HG03342 (cell line): ENCODE results near the gene ZNF823.
"Not testable (repeated sequence)": the region's sequence is repeated elsewhere in the genome, so short reads cannot be mapped to it uniquely, and the experiment has no call there.

Experiments
- ATAC-seq: cut with Tn5 transposase; IDR thresholded peaks from one replicate; pipeline ENCODE4 v1.9.1; 2021; ENCODE audit warnings: mild to moderate bottlenecking, moderate library complexity; ENCODE audit not compliant: unreplicated experiment

ZNF823 gene

DNA sequence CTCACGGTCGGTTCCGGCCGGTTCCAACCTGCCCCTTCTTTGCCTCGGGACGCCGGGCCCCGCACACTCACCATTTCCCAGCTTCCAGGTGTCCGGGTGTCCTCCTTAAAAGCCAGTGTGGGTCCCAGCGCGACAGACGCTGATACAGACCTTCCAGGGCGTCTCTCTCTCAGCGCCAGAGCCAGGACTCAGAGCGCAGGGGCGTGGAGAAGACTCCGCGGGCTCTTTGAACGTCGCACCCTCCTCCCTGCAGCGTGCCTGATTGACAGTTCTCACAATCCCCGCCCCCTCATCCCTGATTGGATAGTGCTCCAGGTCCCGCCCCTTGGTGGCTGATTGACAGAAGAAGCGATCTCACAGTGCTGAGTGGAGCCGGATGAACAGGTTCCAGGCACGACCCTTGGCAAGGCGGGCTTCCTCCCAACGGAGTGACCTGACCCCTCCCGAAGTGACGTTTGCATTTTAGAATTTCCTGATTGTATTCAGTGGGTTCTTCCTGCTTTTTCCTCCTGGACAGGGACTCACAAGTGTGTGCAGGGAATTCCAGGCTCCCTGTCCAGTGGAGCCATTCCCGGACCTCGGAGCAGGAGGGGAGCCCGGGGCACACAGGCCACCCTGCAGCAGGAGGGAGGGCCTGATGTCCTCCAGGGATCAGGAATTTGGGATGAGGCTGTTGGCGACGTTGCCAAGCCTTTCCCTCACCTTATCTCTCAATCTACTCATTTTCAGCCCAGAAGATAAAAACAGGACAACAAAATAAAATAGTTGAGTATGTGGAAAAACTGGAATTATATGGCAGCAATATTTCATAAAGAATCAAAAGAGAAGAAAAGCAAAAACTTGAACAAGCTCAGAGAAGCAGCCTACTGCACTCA lies at the start of gene ZNF823:
TSS of gene ZNF823 (minus strand) at position 201 of the 875 bp plus-strand sequence. CDS start at position 74, 127 bp downstream.
- peak; percentile 87 for ATAC-seq

DNA sequence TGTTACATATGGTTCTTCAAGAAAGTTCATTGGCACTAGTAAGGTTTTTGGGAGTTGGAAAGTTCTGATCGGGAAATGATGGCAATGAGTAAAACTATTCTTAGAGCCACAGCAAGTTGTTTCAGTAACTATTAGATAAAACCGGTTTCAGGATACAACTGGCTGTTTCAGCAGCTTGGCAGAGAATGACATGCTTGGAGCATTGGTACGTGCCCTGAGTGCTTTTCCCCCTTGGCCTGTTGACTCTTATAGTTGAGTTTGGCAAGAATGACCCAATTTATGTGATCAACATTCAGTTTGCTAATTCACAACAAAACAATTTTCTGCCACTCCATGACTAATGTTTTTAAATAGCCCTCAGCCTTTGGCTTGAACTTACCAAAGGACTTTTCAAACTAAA lies 48.8 kb upstream of the ZNF823 start:
- ATAC-seq = no peak

DNA sequence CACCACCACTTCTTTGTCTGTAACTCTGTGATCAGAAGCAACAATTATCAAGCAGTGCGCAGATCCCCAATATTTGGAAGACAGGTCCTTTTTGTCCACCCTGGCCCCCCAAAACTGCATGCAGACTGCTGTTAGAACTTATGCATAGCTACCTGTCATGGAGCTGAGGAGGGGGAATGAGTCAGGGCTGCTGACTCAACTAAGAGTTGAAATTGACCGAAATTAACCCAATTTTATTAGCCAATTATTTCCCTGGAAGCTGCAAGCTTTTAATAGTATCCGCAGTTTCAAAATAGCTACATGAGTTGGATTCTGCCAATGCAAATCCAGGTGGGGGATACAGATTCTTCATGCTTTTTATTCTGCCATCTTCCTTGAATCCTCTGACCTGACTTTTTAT lies 45.6 kb upstream of the ZNF823 start:
- no peak for ATAC-seq

DNA sequence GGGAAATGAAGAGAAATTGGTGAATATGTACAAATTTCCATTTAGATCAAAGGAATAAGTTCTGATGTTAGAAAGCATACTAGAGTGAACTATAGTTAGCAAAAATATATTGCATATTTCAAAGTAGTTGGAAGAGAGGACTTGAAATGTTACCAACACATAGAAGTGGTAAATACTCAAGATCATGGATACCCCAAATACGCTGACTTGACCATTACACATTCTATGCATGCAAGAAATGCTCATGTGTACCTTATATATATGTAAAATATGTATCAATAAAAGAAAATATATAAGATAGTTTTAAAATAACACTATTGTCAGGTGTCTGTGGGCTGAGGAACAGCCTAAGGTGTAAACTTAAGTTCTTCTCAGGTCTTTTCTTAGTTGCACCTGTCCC lies 45.0 kb upstream of the ZNF823 start:
- ATAC-seq = no peak

GRCh38 chr19:11781295-11782057 lies 42.7 kb upstream of the ZNF823 start:
- no peak for ATAC-seq

- ATAC-seq = no peak
These were observed 41.8 kb upstream of the ZNF823 start for GRCh38 chr19:11780431-11781020.

DNA sequence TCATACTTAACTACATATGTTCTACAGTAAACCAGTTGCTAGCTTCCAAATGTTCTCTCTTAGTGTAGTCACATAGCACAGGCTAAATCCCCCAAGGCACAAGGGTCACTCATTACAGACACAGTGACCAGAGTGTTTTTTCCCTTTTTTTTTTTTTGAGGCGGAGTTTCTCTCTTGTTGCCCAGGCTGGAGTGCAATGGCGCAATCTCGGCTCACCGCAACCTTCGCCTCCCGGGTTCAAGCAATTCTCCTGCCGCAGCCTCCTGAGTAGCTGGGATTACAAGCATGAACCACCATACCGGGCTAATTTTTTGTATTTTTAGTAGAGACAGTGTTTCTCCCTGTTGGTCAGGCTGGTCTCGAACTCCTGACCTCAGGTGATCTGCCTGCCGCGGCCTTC lies 37.9 kb upstream of the ZNF823 start:
- ATAC-seq = not testable (repeated sequence)

- not testable (repeated sequence) for ATAC-seq
These were observed 32.8 kb upstream of the ZNF823 start for GRCh38 chr19:11771520-11771919.

DNA sequence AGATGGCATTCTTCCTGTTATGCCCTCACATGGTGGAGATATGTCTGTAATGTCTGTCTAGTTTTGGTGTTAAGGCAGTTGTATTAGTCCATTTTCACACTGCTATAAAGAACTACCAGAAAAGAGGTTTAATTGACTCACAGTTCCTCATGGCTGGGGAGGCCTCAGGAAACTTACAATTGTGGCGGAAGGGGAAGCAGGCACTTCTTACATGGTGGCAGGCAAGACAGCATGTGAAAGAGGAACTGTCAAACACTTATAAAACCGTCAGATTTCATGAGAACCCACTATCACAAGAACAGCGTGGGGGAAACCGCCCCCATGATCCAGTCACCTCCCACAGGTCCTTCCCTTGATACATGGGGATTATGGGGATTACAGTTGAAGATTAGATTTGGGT lies 31.2 kb upstream of the ZNF823 start:
- ATAC-seq = no peak

- ATAC-seq = no peak
These were observed 28.9 kb upstream of the ZNF823 start for GRCh38 chr19:11767633-11768133.

DNA sequence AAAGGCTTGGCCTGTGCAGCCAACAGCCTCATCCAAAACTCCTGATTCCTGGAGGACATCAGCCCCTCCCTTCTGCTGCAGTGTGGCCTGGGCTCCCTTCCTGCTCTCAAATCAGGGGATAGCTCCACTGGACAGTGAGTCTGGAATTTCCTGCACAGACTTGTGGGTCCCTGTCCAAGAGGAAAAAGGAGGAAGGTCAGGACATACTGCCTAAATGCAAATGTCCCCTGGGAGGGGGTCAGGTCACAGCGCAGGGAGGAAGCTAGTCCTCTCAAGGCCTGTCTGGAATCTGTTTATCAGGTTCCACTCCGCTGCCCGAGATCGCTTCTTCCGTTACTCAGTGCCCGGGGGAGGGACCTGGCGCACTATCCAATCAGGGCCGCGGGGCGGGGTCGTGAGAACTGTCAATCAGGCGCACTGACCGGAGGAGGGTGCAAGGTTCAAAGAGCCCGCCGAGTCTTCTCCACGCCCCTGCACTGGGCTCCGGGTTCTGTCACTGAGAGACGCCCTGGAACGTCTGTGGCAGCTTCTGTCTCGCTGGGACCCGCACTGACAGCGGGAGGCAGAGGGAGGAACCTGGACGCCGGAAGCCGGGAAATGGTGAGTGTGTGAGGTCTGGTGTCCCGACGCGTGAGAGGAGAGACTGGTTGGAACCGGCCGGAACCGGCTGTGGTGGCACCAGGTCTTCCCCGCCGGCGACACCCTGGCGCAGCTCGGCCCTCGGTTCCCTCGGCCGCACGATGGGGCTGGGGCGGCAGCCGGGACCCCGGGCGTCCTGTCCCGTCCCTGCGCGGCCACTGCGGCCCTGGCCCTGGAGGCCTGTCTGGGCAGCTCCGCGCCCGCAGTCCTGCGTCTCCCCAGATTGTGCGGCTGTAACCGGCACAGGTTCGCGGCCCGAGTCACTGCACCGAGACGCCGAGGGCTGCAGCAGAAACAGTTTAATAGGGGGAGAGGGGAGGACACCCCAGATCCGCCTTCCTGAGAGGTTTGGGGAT lies 28.1 kb upstream of the ZNF823 start, which contains the start of gene ZNF441:
TSS of gene ZNF441 (plus strand) at position 404 of the 995 bp plus-strand sequence. CDS start at position 598, 194 bp downstream.
- ATAC-seq = peak; percentile 90

GRCh38 chr19:11763611-11764010 lies 24.9 kb upstream of the ZNF823 start:
- no peak for ATAC-seq

DNA sequence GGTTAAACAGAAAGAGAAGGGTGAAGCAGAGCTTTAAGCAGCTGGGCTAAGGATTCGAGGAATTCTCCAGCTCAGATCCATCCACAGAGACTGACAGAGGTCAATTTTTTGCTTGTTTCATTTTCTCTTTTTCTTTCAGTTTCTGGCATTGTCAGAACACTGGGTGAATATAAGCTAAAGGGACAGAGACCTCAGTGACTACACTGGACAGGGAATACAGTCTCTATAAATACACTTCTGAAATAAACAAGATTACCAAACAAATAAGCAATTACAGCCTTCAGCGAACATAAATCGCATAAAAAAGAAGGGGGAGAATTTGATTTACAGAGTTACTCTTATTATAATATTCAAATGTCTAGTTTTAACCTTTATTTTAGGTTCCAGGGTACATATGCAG lies 24.4 kb upstream of the ZNF823 start:
- ATAC-seq = no peak

DNA sequence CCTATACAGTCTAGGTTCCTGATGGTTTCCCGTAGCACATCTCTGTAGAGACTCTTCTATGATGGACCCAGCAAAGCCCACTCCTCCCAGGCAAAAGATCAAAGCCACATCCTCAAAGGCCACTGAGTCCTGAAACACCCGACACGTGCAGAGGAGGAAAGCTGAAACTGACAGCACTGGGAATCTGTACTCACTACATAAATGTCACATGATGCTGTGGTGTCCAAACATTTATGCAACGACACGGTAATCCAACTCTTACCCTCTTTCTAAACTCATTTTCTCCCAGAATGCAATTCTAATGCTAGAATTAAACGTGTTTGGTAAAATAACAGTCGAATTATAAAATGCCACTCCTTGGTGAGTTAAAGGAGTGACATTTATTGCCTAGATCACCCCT lies 21.1 kb upstream of the ZNF823 start:
- no peak for ATAC-seq

- no peak for ATAC-seq
These were observed 18.2 kb upstream of the ZNF823 start for GRCh38 chr19:11756965-11757364.

DNA sequence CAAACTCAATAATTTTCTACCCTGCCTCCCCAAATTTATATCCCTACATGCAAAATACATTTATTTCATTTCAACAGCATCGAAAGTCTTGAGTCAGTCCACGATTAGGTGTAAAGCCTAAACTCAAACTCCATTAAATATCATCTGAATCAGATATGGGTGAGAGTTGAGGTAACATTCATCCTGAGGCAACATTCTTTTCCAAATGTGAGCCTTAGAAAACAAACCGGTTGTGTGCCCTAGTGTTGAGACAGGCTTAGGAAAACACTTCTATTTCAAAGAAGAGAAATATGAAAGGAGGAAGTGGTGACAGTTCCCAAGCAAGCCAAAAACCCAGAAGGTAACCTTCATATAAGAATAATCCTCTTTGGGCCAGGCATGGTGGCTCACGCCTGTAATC lies 15.9 kb upstream of the ZNF823 start:
- ATAC-seq = no peak

DNA sequence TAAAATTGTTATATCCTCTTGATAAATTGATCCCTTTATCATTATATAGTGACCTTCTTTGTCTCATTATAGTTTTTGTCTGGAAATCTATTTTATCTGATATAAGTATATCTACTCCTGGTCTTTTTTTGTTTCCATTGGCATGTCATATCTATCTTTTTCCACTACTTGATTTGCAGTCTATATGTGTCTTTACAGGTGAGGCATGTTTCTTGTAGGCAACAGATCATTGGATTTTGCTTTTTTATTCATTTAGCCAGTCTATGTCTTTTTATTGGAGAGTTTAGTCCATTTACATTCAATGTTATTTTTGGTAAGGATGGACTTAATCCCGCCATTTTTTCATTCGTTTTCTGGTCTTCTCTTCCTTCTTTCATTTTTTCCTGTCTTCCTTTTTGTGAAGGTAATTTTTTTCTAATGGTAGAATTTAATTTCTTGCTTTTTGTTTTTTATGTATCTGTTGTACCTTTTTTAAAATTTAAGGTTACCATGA lies 13.5 kb upstream of the ZNF823 start:
- ATAC-seq = no peak

- ATAC-seq = no peak
These were observed 11.0 kb upstream of the ZNF823 start for GRCh38 chr19:11749751-11750150.

DNA sequence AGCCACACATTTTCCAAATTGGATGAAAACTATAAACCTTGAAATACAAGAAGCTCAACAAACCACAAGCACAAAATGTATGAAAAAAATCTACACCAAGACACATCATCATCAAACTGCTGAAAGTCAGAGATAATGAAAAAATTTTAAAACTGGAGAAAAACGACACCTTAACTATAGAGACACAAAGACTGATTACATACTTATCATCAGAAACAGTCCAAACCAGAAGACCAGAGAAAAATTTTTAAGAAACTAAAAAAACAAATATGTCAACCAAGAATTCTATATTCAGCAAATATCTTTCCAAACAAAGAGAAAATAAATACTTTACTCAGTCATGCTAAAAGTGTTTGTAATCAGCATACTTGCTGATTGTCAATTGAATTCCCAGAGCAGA lies 8.5 kb upstream of the ZNF823 start:
- ATAC-seq = no peak

DNA sequence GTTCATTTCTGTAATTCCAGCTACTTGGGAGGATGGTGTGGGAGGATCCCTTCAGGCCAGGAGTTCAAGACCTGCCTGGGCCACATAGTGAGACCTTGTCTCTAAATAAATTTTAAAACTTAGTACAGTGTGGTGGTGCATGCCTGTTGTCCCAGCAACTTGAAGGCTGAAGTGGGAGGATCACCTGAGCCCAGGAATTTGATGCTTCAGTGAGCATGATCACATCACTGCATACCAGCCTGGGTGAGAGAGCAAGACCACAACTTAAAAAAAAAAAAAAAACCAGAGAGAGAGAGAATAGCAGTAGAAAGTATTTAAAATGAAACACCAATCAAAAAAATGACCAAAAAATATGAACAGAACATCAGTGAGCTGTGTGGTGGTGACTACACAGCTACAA lies 7.1 kb upstream of the ZNF823 start:
- no peak for ATAC-seq
